Measurements from ENCODE around the gene FAM131A.
A peak's percentile ranks its signal among the peaks of the same experiment; 100 is the strongest.

FAM131A gene

GRCh38 chr3:184316792-184317191 is 20.6 kb upstream of the FAM131A start:
- DNase-seq (ENCODE audit: low read depth, low spot score), result no peak

GRCh38 chr3:184317201-184317600 is 20.2 kb upstream of the FAM131A start:
- no peak for DNase-seq (ENCODE audit: low read depth, low spot score)

- peak; percentile 60 for DNase-seq (ENCODE audit: low read depth, low spot score)
These were observed 17.3 kb upstream of the FAM131A start for GRCh38 chr3:184320104-184320445.

- no peak for DNase-seq (ENCODE audit: low read depth, low spot score)
These were observed 15.7 kb upstream of the FAM131A start for GRCh38 chr3:184321666-184322065.

- DNase-seq (ENCODE audit: low read depth, low spot score), result no peak
These were observed 14.5 kb upstream of the FAM131A start for GRCh38 chr3:184322731-184323487.

GRCh38 chr3:184323696-184324095 is 13.7 kb upstream of the FAM131A start:
- DNase-seq (ENCODE audit: low read depth, low spot score), result no peak

GRCh38 chr3:184325269-184325668 is 12.1 kb upstream of the FAM131A start:
- DNase-seq (ENCODE audit: low read depth, low spot score), result no peak

GRCh38 chr3:184325715-184326369 is 11.6 kb upstream of the FAM131A start:
- DNase-seq (ENCODE audit: low read depth, low spot score), result no peak

GRCh38 chr3:184327171-184327570 is 10.2 kb upstream of the FAM131A start:
- DNase-seq (ENCODE audit: low read depth, low spot score), result no peak

- DNase-seq (ENCODE audit: low read depth, low spot score), result no peak
These were observed 8.9 kb upstream of the FAM131A start for GRCh38 chr3:184328516-184328915.

- no peak for DNase-seq (ENCODE audit: low read depth, low spot score)
These were observed 4.9 kb upstream of the FAM131A start for GRCh38 chr3:184332370-184333090.

- no peak for DNase-seq (ENCODE audit: low read depth, low spot score)
These were observed 4.2 kb upstream of the FAM131A start for GRCh38 chr3:184333190-184333589.

- DNase-seq (ENCODE audit: low read depth, low spot score), result no peak
These were observed 3.7 kb upstream of the FAM131A start for GRCh38 chr3:184333700-184334099.

GRCh38 chr3:184334470-184335158 is 2.8 kb upstream of the FAM131A start:
- DNase-seq (ENCODE audit: low read depth, low spot score), result no peak

GRCh38 chr3:184335291-184335660 is 2.1 kb upstream of the FAM131A start:
- DNase-seq (ENCODE audit: low read depth, low spot score), result no peak

- DNase-seq (ENCODE audit: low read depth, low spot score), result no peak
These were observed 1.5 kb upstream of the FAM131A start for GRCh38 chr3:184335661-184336546.

GRCh38 chr3:184336547-184337398 is 627 bp upstream of the FAM131A start:
- DNase-seq (ENCODE audit: low read depth, low spot score), result no peak

GRCh38 chr3:184337981-184338380 is 581 bp downstream of the FAM131A start:
- DNase-seq (ENCODE audit: low read depth, low spot score), result no peak

GRCh38 chr3:184338511-184338945 is 1.1 kb downstream of the FAM131A start:
- no peak for DNase-seq (ENCODE audit: low read depth, low spot score)

GRCh38 chr3:184339001-184339400 is 1.6 kb downstream of the FAM131A start:
- no peak for DNase-seq (ENCODE audit: low read depth, low spot score)
